ENCODE measurements around the gene CLSTN2.

- TF ChIP-seq CTCF (IDR thresholded peaks at IDR 0.05): no peak
- TF ChIP-seq POLR2A (IDR thresholded peaks at IDR 0.05): no peak
- TF ChIP-seq POLR2AphosphoS5 (IDR thresholded peaks at IDR 0.05): no peak
Observed at GRCh38 chr3:140056047-140056446, 121.1 kb downstream of the CLSTN2 start.

All from prostate gland (tissue), 2 donors.